ENCODE measurements around the gene WNT1.

DNA sequence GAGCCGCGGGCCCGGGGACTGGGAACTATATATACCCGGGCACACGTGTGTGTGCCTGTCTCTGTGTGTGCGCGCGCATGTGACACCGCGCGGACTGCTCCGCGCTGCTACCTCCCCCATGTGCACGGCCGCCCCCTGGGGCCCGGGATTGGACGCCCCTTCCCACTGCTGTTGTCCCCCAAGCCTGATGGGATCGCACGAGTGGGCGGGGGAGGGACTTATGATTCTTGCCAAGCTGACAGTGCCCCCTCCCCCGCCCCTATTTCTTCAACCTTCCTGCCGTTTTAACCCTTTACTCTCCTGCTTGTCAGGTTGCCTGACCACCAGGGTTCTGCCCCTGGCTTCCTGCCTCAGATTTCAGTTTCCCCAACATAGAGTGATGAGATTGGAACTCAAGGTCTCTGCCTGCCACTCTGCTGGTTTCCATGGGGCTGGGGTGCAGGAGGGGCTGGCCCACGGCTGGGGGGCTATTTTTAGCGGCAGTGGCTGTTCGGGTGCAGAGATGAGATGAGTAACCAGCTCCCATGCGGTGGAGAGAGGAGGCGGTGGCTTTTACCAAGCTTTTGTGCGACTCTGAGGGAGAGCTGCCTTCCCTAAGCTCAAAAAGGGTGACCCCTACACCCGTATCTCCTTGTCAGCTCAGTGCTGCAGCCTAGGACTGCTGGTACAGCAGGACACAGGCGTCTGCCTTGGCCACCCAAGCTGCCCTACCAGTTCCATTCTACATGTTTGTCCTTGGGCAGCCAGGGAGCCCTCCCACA is 21.4 kb downstream of the WNT1 start, which contains the start of gene DDN:
- no peak for TF ChIP-seq CTCF (IDR thresholded peaks at IDR 0.05)
- no peak for TF ChIP-seq POLR2A (IDR thresholded peaks at IDR 0.05)
